Kidney tubule cell (primary cell): ENCODE results near the gene FCHSD2.
"Not testable (repeated sequence)": the region's sequence is repeated elsewhere in the genome, so short reads cannot be mapped to it uniquely, and the experiment has no call there.

Experiments
- DNase-seq: peaks from one replicate; pipeline ENCODE4 v3.0.0-alpha.2; 2018; ENCODE audit warnings: low spot score

The FCHSD2 gene

GRCh38 chr11:73151416-73151815 lies 9.3 kb upstream of the FCHSD2 start:
- DNase-seq: no peak

GRCh38 chr11:73149105-73149504 lies 7.0 kb upstream of the FCHSD2 start:
- no peak for DNase-seq

- peak; percentile 77 for DNase-seq
Observed at GRCh38 chr11:73147771-73148681, 5.9 kb upstream of the FCHSD2 start.

- no peak for DNase-seq
Observed at GRCh38 chr11:73145986-73146575, 4.0 kb upstream of the FCHSD2 start.

GRCh38 chr11:73143126-73143838 lies 1.2 kb upstream of the FCHSD2 start:
- peak; percentile 74 for DNase-seq

GRCh38 chr11:73141309-73142127 lies 600 bp downstream of the FCHSD2 start:
- DNase-seq: peak; percentile 72

GRCh38 chr11:73141031-73141308 lies 1.1 kb downstream of the FCHSD2 start:
- DNase-seq: no peak

- DNase-seq: peak; percentile 42
Observed at GRCh38 chr11:73140213-73141030, 1.7 kb downstream of the FCHSD2 start.

GRCh38 chr11:73139476-73140198 lies 2.5 kb downstream of the FCHSD2 start:
- DNase-seq: peak; percentile 72

GRCh38 chr11:73137944-73138274 lies 4.2 kb downstream of the FCHSD2 start:
- DNase-seq: no peak

- no peak for DNase-seq
Observed at GRCh38 chr11:73137262-73137943, 4.7 kb downstream of the FCHSD2 start.

- DNase-seq: not testable (repeated sequence)
Observed at GRCh38 chr11:73136722-73137121, 5.4 kb downstream of the FCHSD2 start.

- no peak for DNase-seq
Observed at GRCh38 chr11:73135346-73136284, 6.5 kb downstream of the FCHSD2 start.

GRCh38 chr11:73132349-73132748 lies 9.8 kb downstream of the FCHSD2 start:
- peak; percentile 35 for DNase-seq

GRCh38 chr11:73130181-73130580 lies 11.9 kb downstream of the FCHSD2 start:
- DNase-seq: no peak

- no peak for DNase-seq
Observed at GRCh38 chr11:73129198-73129597, 12.9 kb downstream of the FCHSD2 start.

GRCh38 chr11:73126804-73127480 lies 15.2 kb downstream of the FCHSD2 start:
- no peak for DNase-seq

- no peak for DNase-seq
Observed at GRCh38 chr11:73124800-73125199, 17.3 kb downstream of the FCHSD2 start.
